GM12878 (cell line): ENCODE measurements around the gene KRT33A. TPM values are rescaled to one million over a fixed set of nuclear protein-coding genes. Genes with fewer than 3 reads are reported as not detected.
A peak's percentile ranks its signal among the peaks of the same experiment; 100 is the strongest.

Source experiments
- ATAC-seq: fragments of 200-7000 bp; cut with Tn5 transposase; 3 replicates; pipeline ENCODE4 v1.9.1; 2020; ENCODE audit warnings: mild to moderate bottlenecking, moderate library complexity
- BruUV-seq: library from RNA; stranded (reverse); fragments of 400-500 nt; replicated peaks from 2 replicates; lab custom pipeline; 2021; lab: Mats Ljungman, UMichigan
- CTCF ChIA-PET: fragments of 300-600 bp; sonication (Branson Sonifier 250); formaldehyde crosslinking; extraction: SDS; loops from one replicate; lab custom pipeline; 2021; ENCODE audit warnings: inconsistent platforms; lab: Yijun Ruan, JAX
- POLR2A ChIA-PET: fragments of 350-600 bp; formaldehyde crosslinking; extraction: SDS; loops from one replicate; lab custom pipeline; 2021; ENCODE audit warnings: inconsistent platforms; lab: Charles Lee
- RAD21 ChIA-PET: fragments of 300-600 bp; sonication (Branson Sonifier 250); formaldehyde crosslinking; loops from one replicate; lab custom pipeline; 2023; ENCODE audit warnings: antibody characterized with exemption; ENCODE audit not compliant: unreplicated experiment; lab: Charles Lee
- SMC1A ChIA-PET: fragments of 300-600 bp; sonication (Branson Sonifier 250); formaldehyde crosslinking; loops from one replicate; lab custom pipeline; 2023; ENCODE audit not compliant: unreplicated experiment, uncharacterized antibody; lab: Charles Lee
- DNase-seq: peaks from one replicate; pipeline ENCODE4 v3.0.0-alpha.2; 2011; ENCODE audit warnings: low read depth, low spot score
- FAIRE-seq: peaks from 3 replicates; lab custom pipeline; 2011; peaks lifted over from hg19 to GRCh38; lab: Jason Lieb, UNC
- H2AFZ ChIP-seq: 2 replicates; pipeline ENCODE4 v1.6.0; 2011; ENCODE audit warnings: low read depth, low read length, control low read depth; ENCODE audit not compliant: control insufficient read depth
- H3K27ac ChIP-seq: 2 replicates; pipeline ENCODE4 v1.5.1; 2011; ENCODE audit warnings: control low read depth; ENCODE audit not compliant: control insufficient read depth, insufficient read depth
- H3K27me3 ChIP-seq, 2 experiments: replicated peaks in 1 of 2; 2 replicates each; pipeline versions ENCODE4 v1.6.0 to v1.6.1; 2011; ENCODE audit warnings: low read length in 1 of 2; ENCODE audit not compliant: control insufficient read depth in 2 of 2, insufficient read depth in 2 of 2
- H3K36me3 ChIP-seq, 2 experiments: 2 replicates each; pipeline ENCODE4 v1.5.1; 2011; ENCODE audit warnings: low read length in 1 of 2; ENCODE audit not compliant: control insufficient read depth in 2 of 2, insufficient read depth in 2 of 2
- H3K4me1 ChIP-seq: 2 replicates; pipeline ENCODE4 v1.6.1; 2011; ENCODE audit warnings: mild to moderate bottlenecking, low read length, moderate library complexity, mixed read lengths; ENCODE audit not compliant: control insufficient read depth, insufficient read depth
- H3K4me2 ChIP-seq: 2 replicates; pipeline ENCODE4 v1.6.0; 2011; ENCODE audit warnings: control low read depth; ENCODE audit not compliant: control insufficient read depth, insufficient read depth
- H3K4me3 ChIP-seq: fragments of 200-600 bp; sonication (generic); 2 replicates; pipeline ENCODE4 v1.5.1; 2016
- H3K79me2 ChIP-seq: 2 replicates; pipeline ENCODE4 v1.6.0; 2011; ENCODE audit warnings: low read length; ENCODE audit not compliant: control insufficient read depth, insufficient read depth
- H3K9ac ChIP-seq: 2 replicates; pipeline ENCODE4 v1.8.0; 2011; ENCODE audit warnings: low read length, control low read depth, mixed read lengths; ENCODE audit not compliant: control insufficient read depth, insufficient read depth
- H3K9me3 ChIP-seq: replicated peaks from 3 replicates; pipeline ENCODE4 v1.5.1; 2011; ENCODE audit warnings: mild to moderate bottlenecking, low read length; ENCODE audit not compliant: control insufficient read depth, insufficient read depth
- H4K20me1 ChIP-seq: 2 replicates; pipeline ENCODE4 v1.6.0; 2011; ENCODE audit not compliant: control insufficient read depth, insufficient read depth
- RAD51 ChIP-seq: fragments of 450-650 bp; IDR thresholded peaks from 2 replicates; pipeline ENCODE4 v1.6.1; 2016; ENCODE audit warnings: moderate library complexity, mild to moderate bottlenecking, inconsistent platforms
- WGBS: methylation state at CpG from one replicate; pipeline ENCODE4 v1.1.6; 2016; ENCODE audit warnings: low lambda C conversion rate; ENCODE audit not compliant: insufficient replicate concordance, insufficient coverage; ENCODE audit errors: missing lambda C conversion rate; 5-methylcytosine and 5-hydroxymethylcytosine counted together
- in situ Hi-C: fragments of 300-500 bp; cut with MboI; formaldehyde crosslinking; loops from 9 replicates; pipeline ENCODE4 v1.14.3; 2018; ENCODE audit warnings: mixed read lengths
- intact Hi-C: fragments of 100-400 bp; cut with micrococcal nuclease; formaldehyde crosslinking; loops from one replicate; pipeline ENCODE4 v1.14.2; 2022; ENCODE audit not compliant: unreplicated experiment
- polyA plus RNA-seq, 11 experiments: library from polyadenylated mRNA; depleted of rRNA in 4 of 11; unstranded in 6 of 11; stranded (reverse) in 5 of 11; fragments of >200 nt; fragmentation: Nextera tagmentation in 4 of 11; fragmentation: Illumina TruSeq in 1 of 11; extraction: Ambion mirVana in 4 of 11; extraction: Trizol in 1 of 11; gene quantifications; 1 replicate in 1 of 11; 2 replicates in 10 of 11; pipeline versions ENCODE4 v1.2.1 to v1.2.3, GENCODE V29; 2011 to 2016; ENCODE audit warnings: inconsistent platforms in 2 of 11, missing spikeins in 2 of 11, low read depth in 1 of 11
- total RNA-seq, 4 experiments: library from RNA; depleted of rRNA in 3 of 4; stranded (reverse); fragments of >200 nt in 3 of 4; fragmentation: Illumina TruSeq in 1 of 4; extraction: Trizol in 1 of 4; gene quantifications; 2 replicates each; pipeline versions ENCODE4 v1.2.1 to v1.2.3, GENCODE V29; 2013 to 2021
- TF ChIP-seq, protein P1 (sequence below), 3 experiments: IDR thresholded peaks in 2 of 3; conservative IDR thresholded peaks in 1 of 3; 2 replicates each; pipeline ENCODE4 v1.5.1; 2011; ENCODE audit warnings: low read depth in 3 of 3, low read length in 3 of 3, mild to moderate bottlenecking in 3 of 3, control low read depth in 2 of 3, moderate library complexity in 2 of 3, inconsistent platforms in 1 of 3, mixed read lengths in 1 of 3; ENCODE audit not compliant: control insufficient read depth in 2 of 3, insufficient read depth in 1 of 3; ENCODE audit errors: extremely low read depth in 1 of 3

KRT33A gene
- total and polyA plus RNA-seq, 10 of the 15 experiments (the other 5 are each of a cell fraction or from before 2014, with no cell fraction given), result not detected

DNA sequence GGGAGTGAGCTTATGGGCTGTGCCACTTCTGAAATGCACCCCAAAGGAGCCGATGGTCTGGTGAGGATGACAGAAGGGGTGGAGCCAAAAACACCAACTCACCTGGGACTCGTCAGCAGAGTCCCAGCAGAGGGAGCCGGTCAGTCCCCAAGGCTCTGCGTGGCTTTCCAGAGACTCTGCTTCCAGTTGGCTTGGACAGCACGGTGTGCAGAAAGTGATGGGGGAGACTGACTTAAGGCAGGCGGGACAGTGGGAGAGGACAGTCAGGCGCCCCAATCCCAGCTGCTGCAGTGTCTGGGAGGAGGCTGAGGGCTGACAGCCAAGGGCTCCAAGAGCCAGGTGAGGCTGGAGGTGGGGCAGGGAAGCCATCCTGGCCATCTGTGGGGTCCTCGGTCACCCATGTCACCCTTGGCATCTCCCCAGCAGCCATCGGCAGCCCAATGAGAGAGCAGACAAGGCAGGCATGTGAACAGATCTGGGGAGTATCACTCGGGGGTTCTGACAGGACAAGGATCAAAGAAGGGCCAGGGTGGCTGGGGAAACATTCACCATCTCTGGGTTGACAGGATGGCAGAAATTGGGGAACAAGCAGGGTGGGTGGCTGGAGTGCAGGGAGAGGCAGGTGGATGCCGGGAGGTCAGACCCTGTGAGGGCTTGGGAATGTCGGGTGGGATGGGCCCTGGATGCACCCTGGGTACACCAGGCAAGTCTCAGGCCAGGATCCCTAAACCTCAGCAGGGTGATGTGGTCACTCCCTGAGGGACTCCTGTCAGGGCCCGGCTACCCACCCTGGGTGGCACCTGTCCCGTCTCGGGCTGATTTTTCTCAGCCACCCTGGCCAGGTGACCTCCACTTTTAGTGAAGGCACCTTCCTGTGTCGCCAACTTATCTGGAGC, 26.2 kb downstream of the KRT33A start:
- ATAC-seq, result no peak
- no peak for FAIRE-seq
- H3K36me3 ChIP-seq, result no peaks in the 10 kb centered on the region
- no peak overlapping the region for H2AFZ ChIP-seq
- in situ Hi-C loops, result loop anchor here (5.0 kb wide), 1 partner anchor 412 kb away; no protein-coding TSS in a partner anchor
- ChIA-PET SMC1A (no interaction called here), POLR2A (no interaction called here), RAD21 (no interaction called here), CTCF (no interaction called here)
- H3K9ac ChIP-seq, result no peak overlapping the region
- H3K27me3 ChIP-seq, result no peaks in the 10 kb centered on the region; a peak in 1 of 4 replicates
- DNase-seq, result no peak
- no peak overlapping the region for H3K27ac ChIP-seq
- intact Hi-C loops, result loop anchor here (10.0 kb wide), 1 partner anchor 700 kb away; no protein-coding TSS in a partner anchor
- H3K4me1 ChIP-seq, result no peaks in the 10 kb centered on the region
- no peak overlapping the region for H3K4me2 ChIP-seq
- WGBS, result 15% methylated on average over 16 of the region's 16 CpGs
- no peak for TF ChIP-seq RAD51
- TF ChIP-seq, protein P1, sequence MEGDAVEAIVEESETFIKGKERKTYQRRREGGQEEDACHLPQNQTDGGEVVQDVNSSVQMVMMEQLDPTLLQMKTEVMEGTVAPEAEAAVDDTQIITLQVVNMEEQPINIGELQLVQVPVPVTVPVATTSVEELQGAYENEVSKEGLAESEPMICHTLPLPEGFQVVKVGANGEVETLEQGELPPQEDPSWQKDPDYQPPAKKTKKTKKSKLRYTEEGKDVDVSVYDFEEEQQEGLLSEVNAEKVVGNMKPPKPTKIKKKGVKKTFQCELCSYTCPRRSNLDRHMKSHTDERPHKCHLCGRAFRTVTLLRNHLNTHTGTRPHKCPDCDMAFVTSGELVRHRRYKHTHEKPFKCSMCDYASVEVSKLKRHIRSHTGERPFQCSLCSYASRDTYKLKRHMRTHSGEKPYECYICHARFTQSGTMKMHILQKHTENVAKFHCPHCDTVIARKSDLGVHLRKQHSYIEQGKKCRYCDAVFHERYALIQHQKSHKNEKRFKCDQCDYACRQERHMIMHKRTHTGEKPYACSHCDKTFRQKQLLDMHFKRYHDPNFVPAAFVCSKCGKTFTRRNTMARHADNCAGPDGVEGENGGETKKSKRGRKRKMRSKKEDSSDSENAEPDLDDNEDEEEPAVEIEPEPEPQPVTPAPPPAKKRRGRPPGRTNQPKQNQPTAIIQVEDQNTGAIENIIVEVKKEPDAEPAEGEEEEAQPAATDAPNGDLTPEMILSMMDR (IDR thresholded peaks at IDR 0.05 in 2 of 3, conservative IDR thresholded peaks at IDR 0.05 in 1 of 3; ENCODE audit: control insufficient read depth in 2 of 3, extremely low read depth in 1 of 3, insufficient read depth in 1 of 3, low read depth in 3 of 3, low read length in 3 of 3), result peak in 1 of 3 experiments; percentile 6; a peak in 1 of 6 replicates
- H3K4me3 ChIP-seq, result no peak overlapping the region
- no peaks in the 10 kb centered on the region for H3K79me2 ChIP-seq
- no peaks in the 10 kb centered on the region for H4K20me1 ChIP-seq
- no TSS peak for BruUV-seq
- no peaks in the 10 kb centered on the region; the same call in 2 of the 3 replicates for H3K9me3 ChIP-seq
